OCI-LY7 (cell line): ENCODE data around the gene GRHL1.

ENCODE experiments used
- CTCF ChIP-seq: fragments of 200-600 bp; sonication (generic); conservative IDR thresholded peaks from 2 replicates; pipeline ENCODE4 v1.5.1; 2014; ENCODE audit warnings: mild to moderate bottlenecking, antibody characterized with exemption, low read length, moderate library complexity, mixed read lengths
- EZH2phosphoT487 ChIP-seq: fragments of 200-600 bp; sonication (generic); IDR thresholded peaks from 2 replicates; pipeline ENCODE4 v1.6.1; 2018; ENCODE audit warnings: low read depth, borderline replicate concordance, mild to moderate bottlenecking, mixed run types, antibody characterized with exemption, low read length, moderate library complexity, mixed read lengths

DNA sequence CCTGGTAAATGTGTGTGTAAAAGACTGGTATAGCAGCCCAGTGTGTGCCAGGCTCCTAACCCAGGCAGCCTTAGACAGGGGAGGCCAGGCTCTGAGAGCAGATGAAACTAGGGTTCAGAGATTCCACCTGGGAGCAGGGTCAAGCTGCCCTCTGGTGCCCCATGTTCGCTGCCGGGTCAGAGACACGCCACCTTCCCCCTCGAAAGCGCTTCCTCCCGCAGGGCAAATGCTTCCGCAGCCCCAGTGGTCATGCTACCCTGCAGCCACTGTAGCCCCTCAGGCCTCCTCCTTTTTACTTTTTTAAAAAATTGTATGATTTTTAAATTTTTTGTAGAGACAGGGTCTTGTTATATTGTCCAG lies 81.2 kb downstream of the GRHL1 start:
- TF ChIP-seq CTCF (no peak), EZH2phosphoT487 (no peak)
